Lower leg skin (tissue), 3 donors: ENCODE data around the gene STRBP.

ENCODE experiments used
- CTCF ChIP-seq, 3 donors: fragments of 450-650 bp; IDR thresholded peaks; one replicate each; pipeline ENCODE4 v1.5.1; 2016; ENCODE audit warnings: antibody characterized with exemption in 3 of 3, mild to moderate bottlenecking in 3 of 3, moderate library complexity in 2 of 3
- POLR2A ChIP-seq, 2 donors: fragments of 450-650 bp; IDR thresholded peaks; one replicate each; pipeline ENCODE4 v1.6.1; 2016 to 2017; ENCODE audit warnings: antibody characterized with exemption in 2 of 2, mild to moderate bottlenecking in 1 of 2, moderate library complexity in 1 of 2

- TF ChIP-seq CTCF (IDR thresholded peaks at IDR 0.05), result no peak
- no peak for TF ChIP-seq POLR2A (IDR thresholded peaks at IDR 0.05)
These were observed 42.3 kb upstream of the STRBP start for GRCh38 chr9:123310551-123311249.
